Amniotic stem cell (primary cell): Measurements from ENCODE around the gene CBR3.
A peak's percentile ranks its signal among the peaks of the same experiment; 100 is the strongest.
"Not testable (repeated sequence)": the region's sequence is repeated elsewhere in the genome, so short reads cannot be mapped to it uniquely, and the experiment has no call there.

Experiments
- DNase-seq: peaks from one replicate; lab custom pipeline; 2025; lab: John Stamatoyannopoulos, UW

The CBR3 gene

DNA sequence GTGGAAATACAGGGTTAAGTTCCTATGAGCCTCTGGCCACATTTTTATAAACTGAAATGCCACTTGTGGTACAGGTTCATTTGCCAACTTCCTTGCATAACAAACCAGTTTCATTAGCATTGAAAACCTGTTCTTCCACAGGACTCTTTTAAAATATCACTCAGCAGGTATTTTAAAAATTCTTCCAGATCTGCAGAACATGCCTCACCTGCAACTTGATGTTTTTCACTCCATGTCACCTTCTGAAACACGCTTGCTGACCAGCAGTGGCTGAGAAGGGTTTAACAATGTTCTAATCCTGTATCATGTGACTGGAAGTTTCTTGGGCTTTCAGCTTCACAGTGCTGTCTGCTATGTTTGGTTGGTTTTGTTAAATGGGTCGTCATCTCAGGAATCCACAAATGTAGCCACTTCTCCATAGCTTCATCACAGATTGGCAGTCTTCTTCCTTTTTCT is 17.6 kb upstream of the CBR3 start:
- DNase-seq: no peak

DNA sequence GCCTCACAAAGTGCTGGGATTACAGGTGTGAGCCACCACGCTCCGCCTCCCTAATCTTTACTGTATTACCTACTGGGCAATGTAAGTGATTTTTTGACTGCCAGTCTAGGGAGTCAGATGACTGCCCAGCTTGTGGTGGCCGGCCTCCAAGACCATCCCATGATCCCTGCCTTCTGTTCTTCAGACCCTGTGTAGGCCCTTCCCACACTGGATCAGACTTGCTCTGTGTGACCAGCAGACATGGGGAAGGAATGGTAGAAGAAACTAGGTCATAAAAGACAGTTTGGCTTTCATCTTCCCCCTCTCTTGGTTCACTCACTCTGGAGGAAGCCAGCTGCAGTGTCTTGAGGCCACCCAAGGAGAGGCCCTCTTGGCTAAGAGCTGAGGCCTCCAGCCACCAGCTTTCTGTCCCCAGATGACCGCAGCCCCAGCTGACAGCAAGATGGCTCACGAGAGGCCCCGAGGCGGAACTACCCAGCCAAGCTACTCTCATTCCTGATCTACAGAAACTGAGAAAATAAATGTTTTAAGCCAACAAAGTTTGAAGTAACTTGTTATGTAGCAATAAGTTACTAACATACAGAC is 14.5 kb upstream of the CBR3 start:
- no peak for DNase-seq

DNA sequence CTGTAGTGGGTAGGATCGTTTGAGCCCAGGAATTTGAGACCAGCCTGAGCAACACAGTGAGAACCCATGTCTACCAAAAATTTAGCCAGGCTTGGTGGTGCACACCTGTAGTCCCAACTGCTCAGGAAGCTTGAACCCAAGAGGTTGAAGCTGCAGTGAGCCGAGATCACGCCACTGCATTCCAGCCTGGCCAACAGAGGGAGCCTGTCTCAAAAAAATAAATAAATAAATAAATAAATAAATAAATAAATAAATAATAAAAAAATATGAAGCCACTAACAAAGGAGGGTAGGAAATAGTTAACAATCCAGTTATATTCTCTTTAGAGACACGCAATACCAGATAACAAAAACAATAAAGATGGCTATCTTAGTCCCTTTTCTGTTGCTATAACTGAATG is 11.9 kb upstream of the CBR3 start:
- no peak for DNase-seq

- no peak for DNase-seq
These were observed 10.5 kb upstream of the CBR3 start for GRCh38 chr21:36124395-36124794.

DNA sequence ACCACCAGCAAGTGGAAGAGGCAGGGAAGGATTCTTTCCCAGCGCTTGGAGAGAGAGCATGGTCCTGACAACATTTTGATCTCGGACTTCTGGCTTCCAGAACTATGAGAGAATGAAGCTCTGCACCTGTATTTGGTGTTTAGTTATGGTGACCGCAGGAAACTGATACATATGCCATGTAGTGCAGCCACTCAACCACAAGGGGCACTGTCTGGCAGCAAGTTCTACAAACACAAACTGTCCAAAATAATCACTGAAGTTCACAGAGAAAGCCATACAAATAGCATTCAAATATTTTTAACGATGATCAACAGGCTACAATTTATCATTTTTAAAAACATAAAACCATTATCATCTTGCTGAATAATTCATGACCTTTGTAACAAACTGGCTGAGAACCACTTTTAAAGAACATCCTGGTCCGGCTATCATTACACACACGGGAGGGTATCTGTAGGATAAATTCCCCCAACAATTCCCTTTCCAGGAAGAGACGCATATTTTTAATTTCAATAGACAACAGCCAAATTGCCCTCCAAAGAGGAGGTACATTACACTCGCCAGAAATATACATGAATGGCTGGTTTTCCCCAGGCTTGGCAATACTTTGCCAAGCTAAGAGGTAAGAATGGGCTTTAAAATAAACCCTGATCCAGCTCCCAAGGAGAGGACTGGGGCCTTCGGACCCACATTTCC is 9.2 kb upstream of the CBR3 start:
- peak; percentile 23 for DNase-seq

DNA sequence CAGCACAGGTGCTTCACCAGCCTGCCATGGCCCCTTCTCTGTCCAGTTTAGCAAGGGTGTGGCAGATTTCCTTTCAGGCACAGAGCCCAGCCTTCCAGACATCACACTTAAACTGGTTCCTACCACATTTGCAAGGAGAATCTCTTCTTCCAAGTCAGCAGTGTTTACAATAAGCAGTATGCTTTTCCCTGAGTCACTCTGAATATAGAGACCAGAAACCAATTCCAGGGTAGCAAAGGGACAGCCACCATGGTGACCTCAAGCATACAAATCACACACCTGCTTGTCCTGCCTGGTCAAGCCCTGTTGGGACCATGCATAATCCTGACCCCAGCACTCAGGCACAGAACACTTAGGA is 8.7 kb upstream of the CBR3 start:
- no peak for DNase-seq

DNA sequence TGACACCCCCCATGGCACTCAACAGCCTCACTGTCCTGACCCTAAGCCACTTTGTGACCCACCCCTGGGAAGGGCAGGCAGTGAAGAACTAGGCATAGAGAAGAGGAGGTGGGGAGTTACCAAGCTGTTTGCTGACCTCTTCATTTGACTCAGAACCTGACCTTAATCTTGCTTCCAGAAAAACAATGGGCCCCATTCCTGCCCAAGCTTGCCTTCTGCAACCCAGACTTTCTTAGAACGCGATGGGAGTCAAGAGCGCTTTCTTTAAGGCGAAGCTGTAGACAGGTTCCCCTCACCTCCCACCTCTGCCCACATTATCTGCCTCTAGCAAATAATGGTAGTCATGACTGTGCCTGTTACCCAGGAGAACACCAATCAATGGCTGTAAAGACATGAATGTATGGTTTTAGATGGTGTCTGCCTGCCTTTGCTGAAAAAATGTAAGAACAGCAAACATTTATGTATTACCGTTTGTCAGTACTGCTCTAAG is 8.2 kb upstream of the CBR3 start:
- DNase-seq: no peak

- DNase-seq: no peak
These were observed 7.5 kb upstream of the CBR3 start for GRCh38 chr21:36127250-36127904.

- no peak for DNase-seq
These were observed 6.9 kb upstream of the CBR3 start for GRCh38 chr21:36127977-36128376.

- DNase-seq: no peak
These were observed 5.7 kb upstream of the CBR3 start for GRCh38 chr21:36129219-36129618.

GRCh38 chr21:36130414-36130762 is 4.5 kb upstream of the CBR3 start:
- not testable (repeated sequence) for DNase-seq

DNA sequence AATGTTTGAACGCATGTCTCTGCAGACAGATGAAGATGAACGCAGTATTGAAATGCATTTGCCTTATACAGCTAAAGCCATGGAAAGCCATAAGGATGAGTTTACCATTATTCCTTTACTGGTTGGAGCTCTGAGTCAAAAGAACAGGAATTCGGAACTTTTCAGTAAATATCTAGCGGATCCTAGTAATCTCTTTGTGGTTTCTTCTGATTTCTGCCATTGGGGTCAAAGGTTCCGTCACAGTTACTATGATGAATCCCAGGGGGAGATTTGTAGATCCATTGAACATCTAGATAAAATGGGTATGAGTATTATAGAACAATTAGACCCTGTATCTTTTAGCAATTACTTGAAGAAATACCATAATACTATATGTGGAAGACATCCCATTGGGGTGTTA is 4.0 kb upstream of the CBR3 start:
- not testable (repeated sequence) for DNase-seq

GRCh38 chr21:36132696-36133095 is 2.2 kb upstream of the CBR3 start:
- DNase-seq: no peak

DNA sequence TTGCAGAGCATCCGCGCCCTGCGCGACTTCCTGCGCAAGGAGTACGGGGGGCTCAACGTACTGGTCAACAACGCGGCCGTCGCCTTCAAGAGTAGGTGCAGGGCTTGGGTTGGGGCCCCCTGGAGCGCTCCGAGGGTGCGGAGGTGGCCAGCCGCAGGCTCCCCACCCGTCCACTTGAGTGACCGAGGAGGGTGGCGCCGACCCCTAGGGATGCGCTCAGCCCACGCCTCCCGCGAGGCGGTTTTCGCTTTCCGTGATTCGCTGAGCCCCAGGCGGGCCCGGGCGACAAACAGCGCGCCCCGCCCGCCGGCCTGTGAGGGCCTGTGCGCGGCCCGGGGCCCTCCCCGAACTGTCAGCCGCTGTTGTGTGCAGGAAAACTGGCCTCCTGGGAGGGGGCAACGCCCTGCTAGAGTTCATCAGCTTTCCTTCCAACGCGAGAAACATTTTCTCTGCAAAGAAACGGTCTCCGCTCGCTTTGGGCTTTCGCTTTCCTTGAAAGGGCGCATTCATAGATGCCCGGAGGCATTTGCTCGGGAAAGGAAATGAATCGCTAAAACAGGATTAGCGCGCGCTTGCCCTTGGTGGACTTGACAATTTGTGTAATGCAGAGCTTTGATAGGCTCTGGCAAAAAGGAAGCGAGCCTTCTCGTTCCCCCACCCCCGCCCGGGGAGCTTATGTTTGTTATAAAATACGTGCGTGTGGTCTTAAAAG is 668 bp downstream of the CBR3 start:
- peak; percentile 46 for DNase-seq

DNA sequence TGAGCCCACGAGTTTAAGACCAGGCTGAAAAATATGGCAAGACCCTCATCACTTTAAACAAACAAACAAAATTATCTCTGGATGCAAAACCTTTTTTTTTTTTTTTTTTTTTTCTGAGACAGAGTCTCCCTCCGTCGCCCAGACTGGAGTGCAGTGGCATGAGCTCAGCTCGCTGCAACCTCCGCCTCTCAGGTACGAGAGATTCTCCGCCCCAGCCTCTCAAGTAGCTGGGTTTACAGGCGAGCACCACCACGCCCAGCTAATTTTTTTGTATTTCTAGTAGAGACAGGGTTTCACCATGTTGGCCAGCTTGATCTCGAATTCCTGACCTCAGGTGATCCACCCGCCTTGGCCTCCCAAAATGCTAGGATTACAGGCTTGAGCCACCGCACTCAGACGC is 4.9 kb downstream of the CBR3 start:
- not testable (repeated sequence) for DNase-seq

DNA sequence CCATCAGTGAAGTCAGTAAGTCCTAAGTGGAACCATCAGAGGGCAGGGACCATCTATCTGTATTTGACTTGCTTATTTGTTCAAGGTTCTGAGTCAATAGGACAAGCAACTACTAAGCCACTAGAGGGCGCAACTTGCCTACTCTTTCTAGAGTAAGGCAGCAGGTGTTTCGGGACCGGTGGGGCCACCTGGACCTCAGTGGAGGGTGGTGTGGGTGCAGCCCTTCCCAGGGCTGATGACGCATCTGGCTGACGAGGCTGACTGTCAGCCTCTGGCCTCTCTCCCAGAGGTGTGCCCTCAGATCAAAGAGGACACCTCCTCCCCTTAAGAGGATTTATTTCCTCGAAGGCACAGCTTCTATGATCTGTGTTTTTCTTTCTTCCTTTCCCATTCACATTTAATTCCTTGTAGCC is 6.6 kb downstream of the CBR3 start:
- peak; percentile 78 for DNase-seq

GRCh38 chr21:36144233-36144632 is 9.4 kb downstream of the CBR3 start:
- DNase-seq: not testable (repeated sequence)

GRCh38 chr21:36145259-36145658 is 10.4 kb downstream of the CBR3 start:
- DNase-seq: no peak

GRCh38 chr21:36147911-36148310 is 13.0 kb downstream of the CBR3 start:
- no peak for DNase-seq

- DNase-seq: no peak
These were observed 14.0 kb downstream of the CBR3 start for GRCh38 chr21:36148886-36149285.

DNA sequence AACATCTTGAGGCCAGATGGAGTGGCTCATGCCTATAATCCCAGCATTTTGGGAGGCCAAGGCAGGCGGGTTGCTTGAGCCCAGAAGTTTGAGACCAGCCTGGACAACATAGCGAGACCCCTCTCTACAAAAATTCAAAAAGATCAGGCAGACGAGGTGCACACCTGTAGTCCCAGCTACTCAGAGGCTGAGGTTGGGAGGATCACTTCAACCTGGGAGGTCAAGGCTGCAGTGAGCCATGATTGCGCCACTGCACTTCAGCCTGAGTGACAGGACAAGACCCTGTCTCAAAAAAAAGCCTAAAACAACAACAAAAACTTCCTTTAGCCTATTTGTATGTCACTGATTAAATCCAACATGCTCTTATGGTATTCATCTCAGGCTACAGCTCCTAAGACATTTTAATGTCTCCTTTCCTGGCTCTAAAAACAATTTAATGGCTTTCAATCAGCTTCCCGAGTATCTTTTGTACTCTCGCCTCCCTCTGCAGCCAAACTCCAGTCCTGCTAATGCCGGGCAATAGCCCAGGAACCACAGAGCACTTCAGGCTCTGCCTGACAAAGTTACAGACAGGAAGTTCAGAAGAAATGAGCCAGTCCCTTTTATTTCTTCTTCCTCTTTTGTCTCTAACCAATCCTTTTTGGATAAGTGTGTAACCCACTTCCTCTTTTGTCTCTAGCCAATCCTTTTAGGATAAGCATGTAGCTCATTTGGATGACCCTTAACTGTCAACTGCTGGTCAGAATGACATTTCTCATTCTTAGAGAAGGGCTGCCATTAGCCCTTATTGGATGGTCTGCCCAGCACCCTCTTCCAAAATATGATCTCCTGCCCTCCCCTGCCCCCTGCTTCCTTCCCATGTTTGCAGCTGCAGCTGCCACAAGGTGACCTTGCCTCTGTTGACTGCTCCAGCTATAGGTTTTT is 15.2 kb downstream of the CBR3 start:
- DNase-seq: no peak
